Ureter (tissue), 1 donor: ENCODE results near the gene PRR29. TPM values are rescaled to one million over a fixed set of nuclear protein-coding genes. Genes with fewer than 3 reads are reported as not detected.

ENCODE experiments used
- DNase-seq: peaks from one replicate; pipeline ENCODE4 v3.0.0-alpha.2; 2020; ENCODE audit warnings: low spot score
- total RNA-seq: library from RNA; stranded (reverse); gene quantifications from one replicate; pipeline ENCODE4 v1.2.4, GENCODE V29; 2023
- donor health status: DM: yes; HTN: yes; CAD: no.

PRR29 gene
- total RNA-seq, 1 donor from 2014 or later: 3.5 TPM

DNA sequence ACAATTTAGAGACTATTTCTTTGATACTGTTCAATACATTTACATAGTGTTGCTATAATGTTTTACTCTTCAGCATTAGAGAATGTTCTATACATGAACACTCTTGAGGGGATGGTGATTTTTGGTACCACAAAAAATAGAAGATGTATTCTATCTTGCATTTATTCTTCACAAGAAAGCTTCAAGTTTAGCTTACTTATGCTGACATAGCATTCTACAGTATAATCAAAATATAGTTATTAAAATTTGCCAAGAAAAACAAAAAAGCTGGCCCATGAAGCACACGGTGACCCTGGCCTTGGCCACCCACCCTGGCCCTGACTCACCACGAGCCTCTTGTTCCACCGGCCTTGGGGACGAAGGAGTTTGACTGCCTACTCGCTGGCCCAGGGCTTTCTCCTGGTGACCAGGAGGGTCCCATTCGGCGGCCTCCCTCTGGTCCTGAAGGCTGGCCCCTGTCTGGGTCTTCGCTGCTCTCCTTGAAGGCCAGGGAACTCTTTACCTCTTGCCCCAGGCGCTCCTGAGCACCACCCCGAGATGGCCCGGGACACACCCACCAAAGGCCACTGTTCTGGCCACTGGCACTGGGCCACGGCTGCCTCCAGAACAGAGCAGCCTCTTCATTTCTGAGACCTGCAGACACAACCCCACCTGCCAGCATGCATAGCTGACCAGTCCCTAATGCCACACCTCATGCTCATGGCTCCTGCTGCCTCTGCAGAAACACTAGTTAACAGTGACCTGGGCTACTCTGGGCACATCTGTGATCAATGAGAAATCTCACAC is 44.7 kb downstream of the PRR29 start:
- no peak for DNase-seq

GRCh38 chr17:64045176-64045575 is 47.0 kb downstream of the PRR29 start:
- DNase-seq: no peak

GRCh38 chr17:64048805-64049204 is 50.7 kb downstream of the PRR29 start:
- DNase-seq: no peak

DNA sequence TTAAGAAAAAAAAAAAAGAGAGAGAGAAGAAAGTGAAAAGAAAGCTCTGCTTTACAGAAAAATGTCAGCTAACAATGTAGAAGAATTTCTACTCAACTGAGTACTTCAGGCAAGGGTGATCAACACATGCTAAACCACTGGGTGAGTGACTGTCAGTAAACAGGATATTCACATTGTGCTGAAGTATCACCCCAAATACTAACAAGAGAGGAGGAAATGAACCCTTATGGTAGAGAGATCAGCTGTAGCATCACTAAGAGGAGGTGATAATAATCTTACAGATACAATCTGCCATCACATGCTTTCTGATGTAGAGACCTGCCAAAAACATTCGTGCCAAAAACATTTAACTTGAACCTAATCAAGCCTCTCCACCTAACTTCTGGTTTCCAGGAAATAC is 53.0 kb downstream of the PRR29 start:
- DNase-seq: no peak

DNA sequence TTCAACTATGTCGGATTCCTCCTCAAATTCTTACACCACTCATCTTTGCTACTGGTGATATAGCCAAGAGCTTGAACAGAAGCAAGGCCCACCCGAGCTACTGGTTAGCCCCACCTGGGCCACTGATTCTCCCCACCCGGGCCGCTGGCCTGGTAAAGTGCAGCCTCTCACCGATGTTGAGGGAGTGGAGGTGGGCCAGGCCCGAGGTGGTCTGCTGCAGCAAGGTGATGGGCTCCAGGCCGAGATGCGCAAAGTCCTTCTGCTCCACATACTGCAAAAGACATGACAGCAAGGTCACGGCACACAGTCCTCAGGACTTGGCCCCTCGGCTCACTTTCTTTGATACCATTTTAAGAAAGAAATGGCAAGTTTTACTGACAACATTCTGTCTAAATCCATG is 55.0 kb downstream of the PRR29 start:
- no peak for DNase-seq

Other genes with a start within 250 kb of the PRR29 start
- 94.9 TPM for gene CCDC47, start 224.8 kb upstream of the PRR29 start, total RNA-seq
- gene DDX42, start 224.2 kb upstream of the PRR29 start, total RNA-seq: 185 TPM
- gene PSMC5, start 170.9 kb upstream of the PRR29 start, total RNA-seq: 121 TPM
- gene FTSJ3, start 170.7 kb upstream of the PRR29 start, total RNA-seq: 56.7 TPM
- gene SMARCD2, start 155.7 kb upstream of the PRR29 start, total RNA-seq: 90.6 TPM
- not detected for gene CSH2, start 124.7 kb upstream of the PRR29 start, total RNA-seq
- not detected for gene GH2, start 116.4 kb upstream of the PRR29 start, total RNA-seq
- gene CSH1, start 101.8 kb upstream of the PRR29 start, total RNA-seq: not detected
- not detected for gene CSHL1, start 87.1 kb upstream of the PRR29 start, total RNA-seq
- not detected for gene GH1, start 79.5 kb upstream of the PRR29 start, total RNA-seq
- gene CD79B, start 66.0 kb upstream of the PRR29 start, total RNA-seq: 12.5 TPM
- gene SCN4A, start 25.4 kb upstream of the PRR29 start, total RNA-seq: 2.2 TPM
- 39.0 TPM for gene ICAM2, start 22.3 kb downstream of the PRR29 start, total RNA-seq
- gene ERN1, start 131.8 kb downstream of the PRR29 start, total RNA-seq: 49.2 TPM